GM19324 (cell line): ENCODE data around the gene PCDHA10.
"Not testable (repeated sequence)": the region's sequence is repeated elsewhere in the genome, so short reads cannot be mapped to it uniquely, and the experiment has no call there.

Experiments
- ATAC-seq: cut with Tn5 transposase; IDR thresholded peaks from one replicate; pipeline ENCODE4 v1.9.1; 2021; ENCODE audit warnings: mild to moderate bottlenecking, moderate library complexity; ENCODE audit not compliant: unreplicated experiment, low FRiP score

PCDHA10 gene, protein sequence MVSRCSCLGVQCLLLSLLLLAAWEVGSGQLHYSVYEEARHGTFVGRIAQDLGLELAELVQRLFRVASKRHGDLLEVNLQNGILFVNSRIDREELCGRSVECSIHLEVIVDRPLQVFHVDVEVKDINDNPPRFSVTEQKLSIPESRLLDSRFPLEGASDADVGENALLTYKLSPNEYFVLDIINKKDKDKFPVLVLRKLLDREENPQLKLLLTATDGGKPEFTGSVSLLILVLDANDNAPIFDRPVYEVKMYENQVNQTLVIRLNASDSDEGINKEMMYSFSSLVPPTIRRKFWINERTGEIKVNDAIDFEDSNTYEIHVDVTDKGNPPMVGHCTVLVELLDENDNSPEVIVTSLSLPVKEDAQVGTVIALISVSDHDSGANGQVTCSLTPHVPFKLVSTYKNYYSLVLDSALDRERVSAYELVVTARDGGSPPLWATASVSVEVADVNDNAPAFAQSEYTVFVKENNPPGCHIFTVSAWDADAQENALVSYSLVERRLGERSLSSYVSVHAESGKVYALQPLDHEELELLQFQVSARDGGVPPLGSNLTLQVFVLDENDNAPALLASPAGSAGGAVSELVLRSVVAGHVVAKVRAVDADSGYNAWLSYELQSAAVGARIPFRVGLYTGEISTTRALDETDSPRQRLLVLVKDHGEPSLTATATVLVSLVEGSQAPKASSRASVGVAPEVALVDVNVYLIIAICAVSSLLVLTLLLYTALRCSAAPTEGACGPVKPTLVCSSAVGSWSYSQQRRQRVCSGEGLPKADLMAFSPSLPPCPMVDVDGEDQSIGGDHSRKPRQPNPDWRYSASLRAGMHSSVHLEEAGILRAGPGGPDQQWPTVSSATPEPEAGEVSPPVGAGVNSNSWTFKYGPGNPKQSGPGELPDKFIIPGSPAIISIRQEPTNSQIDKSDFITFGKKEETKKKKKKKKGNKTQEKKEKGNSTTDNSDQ

DNA sequence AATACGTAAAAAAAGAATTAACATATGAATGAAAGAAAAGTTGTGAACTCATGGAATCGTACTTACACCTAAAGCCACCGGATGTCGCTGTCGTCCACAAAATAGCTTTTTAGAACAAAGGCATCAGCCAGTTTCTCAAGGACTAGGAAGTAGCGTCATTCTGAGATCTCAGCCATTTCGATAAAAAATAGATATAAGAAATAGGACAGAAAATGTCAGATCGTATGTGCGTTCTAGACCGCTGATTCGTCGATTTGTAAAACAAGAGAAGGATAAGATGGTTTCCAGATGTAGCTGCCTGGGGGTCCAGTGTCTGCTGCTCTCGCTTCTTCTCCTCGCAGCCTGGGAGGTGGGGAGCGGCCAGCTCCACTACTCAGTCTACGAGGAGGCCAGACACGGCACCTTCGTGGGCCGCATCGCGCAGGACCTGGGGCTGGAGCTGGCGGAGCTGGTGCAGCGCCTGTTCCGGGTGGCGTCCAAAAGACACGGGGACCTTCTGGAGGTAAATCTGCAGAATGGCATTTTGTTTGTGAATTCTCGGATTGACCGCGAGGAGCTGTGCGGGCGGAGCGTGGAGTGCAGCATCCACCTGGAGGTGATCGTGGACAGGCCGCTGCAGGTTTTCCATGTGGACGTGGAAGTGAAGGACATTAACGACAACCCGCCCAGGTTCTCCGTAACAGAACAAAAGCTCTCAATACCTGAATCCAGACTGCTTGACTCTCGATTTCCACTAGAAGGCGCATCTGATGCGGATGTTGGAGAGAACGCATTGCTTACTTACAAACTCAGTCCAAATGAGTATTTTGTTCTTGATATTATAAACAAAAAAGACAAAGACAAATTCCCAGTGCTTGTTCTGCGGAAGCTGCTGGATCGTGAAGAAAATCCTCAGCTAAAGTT, at the start of gene PCDHA10:
PCDHA10 (plus strand) TSS at position 126 of the 903 bp plus-strand sequence; CDS start at position 278, 152 bp downstream.
- ATAC-seq = no peak

GRCh38 chr5:140806834-140807775, 48.6 kb upstream of the PCDHA10 start, which contains the start of gene PCDHA4:
PCDHA4 (plus strand) TSS chr5:140807068.
- no peak for ATAC-seq

DNA sequence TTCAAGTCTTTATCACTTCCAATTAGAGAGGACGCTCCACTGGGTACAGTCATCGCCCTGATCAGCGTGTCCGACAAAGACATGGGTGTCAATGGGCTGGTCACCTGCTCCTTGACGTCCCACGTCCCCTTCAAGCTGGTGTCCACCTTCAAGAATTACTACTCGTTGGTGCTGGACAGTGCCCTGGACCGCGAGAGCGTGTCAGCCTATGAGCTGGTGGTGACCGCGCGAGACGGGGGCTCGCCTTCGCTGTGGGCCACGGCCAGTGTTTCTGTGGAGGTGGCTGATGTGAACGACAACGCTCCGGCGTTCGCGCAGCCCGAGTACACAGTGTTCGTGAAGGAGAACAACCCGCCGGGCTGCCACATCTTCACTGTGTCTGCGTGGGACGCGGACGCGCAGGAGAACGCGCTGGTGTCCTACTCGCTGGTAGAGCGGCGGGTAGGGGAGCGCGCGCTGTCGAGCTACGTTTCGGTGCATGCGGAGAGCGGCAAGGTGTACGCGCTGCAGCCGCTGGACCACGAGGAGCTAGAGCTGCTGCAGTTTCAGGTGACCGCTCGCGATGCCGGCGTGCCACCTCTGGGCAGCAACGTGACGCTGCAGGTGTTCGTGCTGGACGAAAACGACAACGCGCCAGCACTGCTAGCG, 47.3 kb upstream of the PCDHA10 start:
- ATAC-seq = not testable (repeated sequence)

GRCh38 chr5:140808889-140809291, 46.8 kb upstream of the PCDHA10 start:
- ATAC-seq = no peak

- ATAC-seq = no peak
Measured at GRCh38 chr5:140821375-140822280, 34.1 kb upstream of the PCDHA10 start, which contains the start of gene PCDHA5. PCDHA5 (plus strand) TSS chr5:140821613.

GRCh38 chr5:140822281-140822629, 33.4 kb upstream of the PCDHA10 start:
- no peak for ATAC-seq

DNA sequence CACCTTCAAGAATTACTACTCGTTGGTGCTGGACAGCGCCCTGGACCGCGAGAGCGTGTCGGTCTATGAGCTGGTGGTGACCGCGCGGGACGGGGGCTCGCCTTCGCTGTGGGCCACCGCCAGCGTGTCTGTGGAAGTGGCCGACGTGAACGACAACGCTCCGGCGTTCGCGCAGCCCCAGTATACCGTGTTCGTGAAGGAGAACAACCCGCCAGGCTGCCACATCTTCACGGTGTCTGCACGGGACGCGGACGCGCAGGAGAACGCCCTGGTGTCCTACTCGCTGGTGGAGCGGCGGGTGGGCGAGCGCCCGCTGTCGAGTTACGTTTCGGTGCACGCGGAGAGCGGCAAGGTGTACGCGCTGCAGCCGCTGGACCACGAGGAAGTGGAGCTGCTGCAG, 32.7 kb upstream of the PCDHA10 start:
- ATAC-seq = not testable (repeated sequence)

- no peak for ATAC-seq
Measured at GRCh38 chr5:140823475-140823874, 32.2 kb upstream of the PCDHA10 start.

DNA sequence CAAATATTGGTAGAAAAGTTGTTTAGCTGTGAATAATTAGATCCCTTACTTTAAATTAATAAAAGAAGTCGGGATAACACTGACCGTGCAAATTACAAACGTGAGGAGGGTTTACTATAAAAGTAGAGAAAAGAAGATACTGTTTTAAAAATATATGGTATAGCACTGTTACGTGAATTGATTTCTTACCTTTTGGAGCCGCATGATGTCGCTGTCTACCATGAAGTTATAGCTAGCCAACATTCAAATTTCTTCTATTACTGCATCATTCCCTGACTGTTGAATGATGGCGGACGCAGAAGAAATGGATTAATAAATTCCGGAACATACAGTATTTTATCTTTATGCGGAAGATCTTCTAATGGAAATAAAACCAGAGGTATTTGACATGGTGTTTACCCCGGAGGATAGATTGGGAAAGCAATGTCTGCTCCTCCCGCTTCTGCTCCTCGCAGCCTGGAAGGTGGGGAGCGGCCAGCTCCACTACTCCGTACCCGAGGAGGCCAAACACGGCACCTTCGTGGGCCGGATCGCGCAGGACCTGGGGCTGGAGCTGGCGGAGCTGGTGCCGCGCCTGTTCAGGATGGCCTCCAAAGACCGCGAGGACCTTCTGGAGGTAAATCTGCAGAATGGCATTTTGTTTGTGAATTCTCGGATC, 27.9 kb upstream of the PCDHA10 start, which contains the start of gene PCDHA6:
PCDHA6 (plus strand) TSS at position 257 of the 658 bp plus-strand sequence; CDS start at position 389, 132 bp downstream.
- no peak for ATAC-seq

DNA sequence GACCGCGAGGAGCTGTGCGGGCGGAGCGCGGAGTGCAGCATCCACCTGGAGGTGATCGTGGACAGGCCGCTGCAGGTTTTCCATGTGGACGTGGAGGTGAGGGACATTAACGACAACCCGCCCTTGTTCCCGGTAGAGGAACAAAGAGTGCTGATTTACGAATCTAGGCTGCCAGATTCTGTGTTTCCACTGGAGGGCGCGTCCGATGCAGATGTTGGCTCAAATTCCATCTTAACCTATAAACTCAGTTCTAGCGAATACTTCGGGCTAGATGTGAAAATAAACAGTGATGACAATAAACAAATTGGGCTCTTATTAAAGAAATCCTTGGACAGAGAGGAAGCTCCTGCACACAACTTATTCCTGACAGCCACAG, 27.3 kb upstream of the PCDHA10 start:
- ATAC-seq = no peak

DNA sequence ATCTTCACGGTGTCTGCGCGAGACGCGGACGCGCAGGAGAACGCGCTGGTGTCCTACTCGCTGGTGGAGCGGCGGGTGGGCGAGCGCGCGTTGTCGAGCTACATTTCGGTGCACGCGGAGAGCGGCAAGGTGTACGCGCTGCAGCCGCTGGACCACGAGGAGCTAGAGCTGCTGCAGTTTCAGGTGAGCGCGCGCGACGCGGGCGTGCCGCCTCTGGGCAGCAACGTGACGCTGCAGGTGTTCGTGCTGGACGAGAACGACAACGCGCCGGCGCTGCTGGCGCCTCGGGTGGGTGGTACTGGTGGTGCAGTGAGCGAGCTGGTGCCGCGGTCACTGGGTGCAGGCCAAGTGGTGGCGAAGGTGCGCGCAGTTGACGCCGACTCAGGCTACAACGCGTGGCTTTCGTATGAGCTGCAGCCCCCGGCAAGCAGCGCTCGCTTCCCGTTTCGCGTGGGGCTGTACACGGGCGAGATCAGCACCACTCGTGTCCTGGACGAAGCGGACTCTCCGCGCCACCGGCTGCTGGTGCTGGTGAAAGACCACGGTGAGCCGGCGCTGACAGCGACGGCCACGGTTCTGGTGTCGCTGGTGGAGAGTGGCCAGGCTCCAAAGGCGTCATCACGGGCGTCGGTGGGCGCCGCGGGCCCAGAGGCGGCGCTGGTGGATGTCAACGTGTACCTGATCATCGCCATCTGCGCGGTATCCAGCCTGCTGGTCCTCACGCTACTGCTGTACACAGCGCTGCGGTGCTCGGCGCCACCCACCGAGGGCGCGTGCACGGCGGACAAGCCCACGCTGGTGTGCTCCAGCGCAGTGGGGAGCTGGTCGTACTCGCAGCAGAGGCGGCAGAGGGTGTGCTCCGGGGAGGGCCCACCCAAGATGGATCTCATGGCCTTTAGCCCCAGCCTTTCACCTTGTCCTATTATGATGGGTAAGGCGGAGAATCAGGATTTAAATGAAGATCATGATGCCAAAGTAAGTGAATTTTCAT, 25.9 kb upstream of the PCDHA10 start:
- not testable (repeated sequence) for ATAC-seq

DNA sequence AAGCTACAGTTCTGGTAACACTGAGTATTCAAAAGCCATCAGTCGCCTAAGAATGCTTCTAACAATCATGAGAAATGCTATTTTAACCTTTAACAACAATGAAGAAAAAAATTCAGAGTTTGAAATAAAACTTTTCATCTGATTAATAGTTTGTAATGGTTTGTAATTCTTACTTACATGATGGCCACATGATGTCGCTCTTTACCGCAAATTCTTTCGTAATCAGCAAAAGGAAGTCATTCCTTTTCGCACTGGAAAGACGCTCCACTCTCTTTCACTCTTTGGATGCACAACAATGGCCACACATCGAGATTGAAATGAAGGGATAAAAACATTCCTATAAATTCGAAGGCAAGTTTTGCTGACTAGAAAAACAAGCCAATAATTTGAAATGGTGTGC, 21.7 kb upstream of the PCDHA10 start, which contains the start of gene PCDHA7:
PCDHA7 (plus strand) TSS at position 277 of the 400 bp plus-strand sequence; CDS start at position 392, 115 bp downstream.
- ATAC-seq = no peak

DNA sequence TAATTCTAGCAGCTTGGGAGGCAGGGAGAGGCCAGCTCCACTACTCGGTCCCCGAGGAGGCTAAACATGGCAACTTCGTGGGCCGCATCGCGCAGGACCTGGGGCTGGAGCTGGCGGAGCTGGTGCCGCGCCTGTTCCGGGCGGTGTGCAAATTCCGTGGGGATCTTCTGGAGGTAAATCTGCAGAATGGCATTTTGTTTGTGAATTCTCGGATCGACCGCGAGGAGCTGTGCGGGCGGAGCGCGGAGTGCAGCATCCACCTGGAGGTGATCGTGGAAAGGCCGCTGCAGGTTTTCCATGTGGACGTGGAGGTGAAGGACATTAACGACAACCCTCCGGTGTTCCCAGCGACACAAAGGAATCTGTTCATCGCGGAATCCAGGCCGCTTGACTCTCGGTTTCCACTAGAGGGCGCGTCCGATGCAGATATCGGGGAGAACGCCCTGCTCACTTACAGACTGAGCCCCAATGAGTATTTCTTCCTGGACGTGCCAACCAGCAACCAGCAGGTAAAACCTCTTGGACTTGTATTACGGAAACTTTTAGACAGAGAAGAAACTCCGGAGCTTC, 21.2 kb upstream of the PCDHA10 start:
- not testable (repeated sequence) for ATAC-seq

- ATAC-seq = no peak
Measured at GRCh38 chr5:140835622-140836510, 19.8 kb upstream of the PCDHA10 start.
